ENCODE measurements around the gene CRISPLD2.
"Not testable (repeated sequence)": the region's sequence is repeated elsewhere in the genome, so short reads cannot be mapped to it uniquely, and the experiment has no call there.

The CRISPLD2 gene

DNA sequence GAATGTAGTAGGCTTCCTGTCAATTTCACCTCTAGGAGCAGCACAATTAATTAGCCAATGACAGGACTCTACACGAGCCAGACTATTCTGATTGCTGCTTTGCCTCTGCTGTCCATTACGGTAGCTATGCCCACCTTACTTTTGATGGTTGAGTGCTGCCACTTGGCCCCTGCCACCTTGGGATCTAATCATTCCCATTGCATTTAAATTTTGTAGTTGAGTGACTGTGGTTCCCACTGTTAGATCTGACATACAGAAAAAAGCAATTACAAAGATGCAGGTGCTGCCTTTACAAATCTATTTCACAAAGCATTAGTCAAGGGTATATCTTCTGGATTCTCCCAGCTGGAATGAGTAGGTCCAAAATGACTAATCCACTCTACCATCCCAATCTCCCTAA, 39.9 kb downstream of the CRISPLD2 start:
- intact Hi-C loops (cut with micrococcal nuclease) = no loop called here
- Mint-ChIP-seq H3K27me3 (no peaks in the 10 kb centered on the region), H3K9me3 (peaks cover 19% of the 10 kb centered on the region), H3K27ac (no peak overlapping the region), H3K4me1 (ENCODE audit: low read depth) (peaks cover 10% of the 10 kb centered on the region), H3K4me3 (no peak overlapping the region), H3K36me3 (ENCODE audit: low read depth) (peaks cover 40% of the 10 kb centered on the region)

GRCh38 chr16:84860383-84860782, 40.6 kb downstream of the CRISPLD2 start:
- Mint-ChIP-seq H3K9me3 (peaks cover 19% of the 10 kb centered on the region), H3K27ac (no peak overlapping the region), H3K36me3 (ENCODE audit: low read depth) (peaks cover 34% of the 10 kb centered on the region), H3K4me1 (ENCODE audit: low read depth) (peaks cover 10% of the 10 kb centered on the region), H3K4me3 (no peak overlapping the region), H3K27me3 (no peaks in the 10 kb centered on the region)
- intact Hi-C loops (cut with micrococcal nuclease) = no loop called here

GRCh38 chr16:84861671-84862070, 41.9 kb downstream of the CRISPLD2 start:
- Mint-ChIP-seq H3K36me3 (ENCODE audit: low read depth) (peaks cover 36% of the 10 kb centered on the region), H3K27me3 (no peaks in the 10 kb centered on the region), H3K4me1 (ENCODE audit: low read depth) (peaks cover 10% of the 10 kb centered on the region), H3K9me3 (peaks cover 19% of the 10 kb centered on the region), H3K4me3 (no peak overlapping the region), H3K27ac (no peak overlapping the region)
- intact Hi-C loops (cut with micrococcal nuclease) = no loop called here

DNA sequence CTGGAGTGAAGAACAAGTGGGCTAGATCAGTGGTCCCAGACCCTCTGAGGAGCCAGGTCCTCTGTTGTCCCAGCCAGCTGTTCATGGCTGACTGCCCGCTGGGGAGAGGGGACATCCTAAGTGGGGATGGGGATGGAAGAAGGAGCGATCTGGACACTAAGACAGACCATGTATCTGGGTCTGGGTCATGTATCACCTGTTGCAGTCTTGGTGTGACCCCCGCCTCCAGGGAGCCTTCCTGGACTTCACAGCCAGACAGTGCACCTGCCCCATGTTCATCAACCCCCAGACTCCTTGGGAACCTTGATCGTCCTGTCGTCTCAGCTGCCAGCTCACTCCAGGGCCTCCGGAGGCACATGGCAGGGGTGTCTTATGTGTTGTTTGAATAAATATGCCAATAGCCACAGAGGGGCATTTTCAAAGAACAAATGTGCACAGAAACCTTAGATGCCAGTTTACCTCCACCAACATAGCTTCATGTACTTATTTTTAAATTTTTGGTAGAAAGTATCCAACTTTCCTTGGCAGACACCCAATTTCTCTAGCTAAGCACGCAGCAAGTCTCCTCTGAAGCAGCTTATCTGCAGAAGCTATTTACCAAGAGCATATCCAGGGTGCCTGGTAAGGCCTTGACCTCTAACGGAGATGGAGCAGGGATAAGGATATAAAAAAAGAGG, 43.2 kb downstream of the CRISPLD2 start:
- Mint-ChIP-seq H3K9me3 (peaks cover 19% of the 10 kb centered on the region), H3K4me3 (no peak overlapping the region), H3K27me3 (no peaks in the 10 kb centered on the region), H3K4me1 (ENCODE audit: low read depth) (peaks cover 10% of the 10 kb centered on the region), H3K27ac (no peak overlapping the region), H3K36me3 (ENCODE audit: low read depth) (peaks cover 39% of the 10 kb centered on the region)
- intact Hi-C loops (cut with micrococcal nuclease) = no loop called here

DNA sequence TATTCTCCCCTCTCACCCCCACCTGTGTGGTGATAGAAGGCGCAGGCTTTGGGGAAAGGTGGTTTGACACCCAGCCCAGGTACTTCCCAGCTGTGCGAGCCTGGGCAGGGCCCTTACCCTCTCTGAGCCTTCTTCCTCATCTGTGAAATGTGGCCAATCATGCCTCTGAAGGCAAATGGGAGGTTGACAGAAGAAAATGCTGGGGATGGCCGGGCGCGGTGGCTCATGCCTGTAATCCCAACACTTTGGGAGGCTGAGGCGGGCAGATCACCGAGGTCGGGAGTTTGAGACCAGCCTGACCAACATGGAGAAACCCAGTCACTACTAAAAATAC, 43.7 kb downstream of the CRISPLD2 start:
- Mint-ChIP-seq H3K4me3 (no peak overlapping the region), H3K27ac (no peak overlapping the region), H3K9me3 (peaks cover 19% of the 10 kb centered on the region), H3K36me3 (ENCODE audit: low read depth) (peaks cover 42% of the 10 kb centered on the region), H3K27me3 (no peaks in the 10 kb centered on the region), H3K4me1 (ENCODE audit: low read depth) (peaks cover 10% of the 10 kb centered on the region)
- intact Hi-C loops (cut with micrococcal nuclease) = no loop called here

- Mint-ChIP-seq H3K9me3 (peaks cover 13% of the 10 kb centered on the region), H3K4me1 (ENCODE audit: low read depth) (peaks cover 10% of the 10 kb centered on the region), H3K27me3 (no peaks in the 10 kb centered on the region), H3K36me3 (ENCODE audit: low read depth) (peaks cover 42% of the 10 kb centered on the region), H3K27ac (no peak overlapping the region), H3K4me3 (no peak overlapping the region)
- intact Hi-C loops (cut with micrococcal nuclease) = no loop called here
These were observed 44.7 kb downstream of the CRISPLD2 start for GRCh38 chr16:84864326-84864955.

GRCh38 chr16:84867696-84868095, 47.9 kb downstream of the CRISPLD2 start:
- peaks cover 2% of the 10 kb centered on the region for H3K4me1 Mint-ChIP-seq (ENCODE audit: low read depth)
- no peaks in the 10 kb centered on the region for H3K27me3 Mint-ChIP-seq
- no peak overlapping the region for H3K4me3 Mint-ChIP-seq

DNA sequence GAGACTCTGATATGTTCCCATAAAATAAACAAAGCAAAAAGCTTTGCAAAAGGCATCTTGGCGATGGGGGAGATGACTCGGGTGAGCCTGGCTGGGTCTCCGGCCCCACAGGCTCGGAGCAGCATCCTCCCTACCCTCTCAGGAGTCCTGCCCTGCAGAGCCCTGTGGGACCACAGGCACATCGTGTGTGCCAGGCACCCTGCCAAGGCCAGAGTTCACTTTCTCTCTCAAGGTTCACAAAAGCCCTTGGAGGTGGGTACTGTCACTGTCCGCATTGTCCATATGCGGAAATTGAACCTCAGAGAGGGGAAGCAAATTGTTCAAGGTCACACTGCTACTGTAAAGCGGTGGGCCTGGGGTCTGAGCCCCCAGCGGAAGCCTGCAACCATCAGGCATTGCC, 48.5 kb downstream of the CRISPLD2 start:
- H3K9me3 Mint-ChIP-seq = no peaks in the 10 kb centered on the region
- H3K27me3 Mint-ChIP-seq = no peaks in the 10 kb centered on the region
- intact Hi-C loops (cut with micrococcal nuclease) = no loop called here
- H3K4me1 Mint-ChIP-seq (ENCODE audit: low read depth) = no peaks in the 10 kb centered on the region
- H3K36me3 Mint-ChIP-seq (ENCODE audit: low read depth) = peaks cover 49% of the 10 kb centered on the region
- H3K27ac Mint-ChIP-seq = no peak overlapping the region
- no peak overlapping the region for H3K4me3 Mint-ChIP-seq

More at GRCh38 chr16:84867696-84868095, 47.9 kb downstream of the CRISPLD2 start:
- no peaks in the 10 kb centered on the region for H3K9me3 Mint-ChIP-seq
- H3K27ac Mint-ChIP-seq = no peak overlapping the region
- H3K36me3 Mint-ChIP-seq (ENCODE audit: low read depth) = peaks cover 43% of the 10 kb centered on the region
- intact Hi-C loops (cut with micrococcal nuclease) = no loop called here

DNA sequence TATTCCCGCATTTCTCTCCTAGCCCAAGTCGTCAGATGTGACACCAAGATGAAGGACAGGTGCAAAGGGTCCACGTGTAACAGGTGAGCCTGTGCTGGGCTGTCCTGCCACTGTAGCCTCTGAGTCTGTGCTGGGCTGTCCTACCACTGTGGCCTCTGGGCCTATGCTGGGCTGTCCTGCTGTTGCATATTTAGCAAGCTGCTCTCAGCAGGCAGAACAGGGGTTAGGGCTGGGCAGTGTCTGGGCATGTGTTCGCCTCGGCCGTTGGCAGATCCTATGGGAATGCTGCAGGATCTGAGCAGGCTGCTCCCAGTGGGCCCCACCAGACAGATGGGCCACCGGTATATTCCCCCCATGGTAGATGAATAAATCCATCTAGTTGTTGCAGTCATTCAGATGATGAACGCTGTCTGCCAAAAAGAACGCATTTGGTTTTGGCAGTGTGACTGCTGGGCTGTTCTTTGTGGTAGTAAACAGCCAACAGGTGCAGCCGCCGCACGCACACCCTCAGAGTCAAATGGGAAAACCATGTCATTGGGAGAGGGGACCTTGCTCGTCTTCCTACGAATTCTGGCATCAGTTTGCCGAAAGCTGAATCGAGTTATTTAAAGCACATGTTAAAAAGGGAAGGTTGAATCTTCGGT, 49.2 kb downstream of the CRISPLD2 start:
- intact Hi-C loops (cut with micrococcal nuclease) = no loop called here
- no peaks in the 10 kb centered on the region for H3K4me1 Mint-ChIP-seq (ENCODE audit: low read depth)

GRCh38 chr16:84869473-84869845, 49.7 kb downstream of the CRISPLD2 start:
- Mint-ChIP-seq H3K36me3 (ENCODE audit: low read depth) (peaks cover 59% of the 10 kb centered on the region), H3K27ac (no peak overlapping the region), H3K4me1 (ENCODE audit: low read depth) (no peaks in the 10 kb centered on the region), H3K9me3 (no peaks in the 10 kb centered on the region), H3K4me3 (no peak overlapping the region), H3K27me3 (no peaks in the 10 kb centered on the region)
- intact Hi-C loops (cut with micrococcal nuclease) = no loop called here

More for the DNA sequence above, 49.2 kb downstream of the CRISPLD2 start:
- Mint-ChIP-seq H3K36me3 (ENCODE audit: low read depth) (peaks cover 54% of the 10 kb centered on the region), H3K4me3 (no peak overlapping the region), H3K27me3 (no peaks in the 10 kb centered on the region), H3K9me3 (no peaks in the 10 kb centered on the region), H3K27ac (no peak overlapping the region)

- intact Hi-C loops (cut with micrococcal nuclease); H3K4me3 Mint-ChIP-seq; H3K9me3 Mint-ChIP-seq; H3K4me1 Mint-ChIP-seq (ENCODE audit: low read depth); H3K27me3 Mint-ChIP-seq; H3K27ac Mint-ChIP-seq: not testable (repeated sequence)
- H3K36me3 Mint-ChIP-seq (ENCODE audit: low read depth) = peaks cover 40% of the 10 kb centered on the region
These were observed 53.2 kb downstream of the CRISPLD2 start for GRCh38 chr16:84872971-84873370.

- no peaks in the 10 kb centered on the region for H3K4me1 Mint-ChIP-seq (ENCODE audit: low read depth)
- H3K9me3 Mint-ChIP-seq = no peaks in the 10 kb centered on the region
- H3K27me3 Mint-ChIP-seq = no peaks in the 10 kb centered on the region
- no peak overlapping the region for H3K27ac Mint-ChIP-seq
- no peak overlapping the region for H3K4me3 Mint-ChIP-seq
- intact Hi-C loops (cut with micrococcal nuclease) = no loop called here
- H3K36me3 Mint-ChIP-seq (ENCODE audit: low read depth) = peaks cover 44% of the 10 kb centered on the region
These were observed 54.2 kb downstream of the CRISPLD2 start for GRCh38 chr16:84874004-84874435.

GRCh38 chr16:84874553-84874952, 54.8 kb downstream of the CRISPLD2 start:
- intact Hi-C loops (cut with micrococcal nuclease) = no loop called here
- no peaks in the 10 kb centered on the region for H3K9me3 Mint-ChIP-seq

GRCh38 chr16:84874983-84875382, 55.2 kb downstream of the CRISPLD2 start:
- H3K4me1 Mint-ChIP-seq (ENCODE audit: low read depth) = peaks cover 6% of the 10 kb centered on the region
- H3K36me3 Mint-ChIP-seq (ENCODE audit: low read depth) = peaks cover 44% of the 10 kb centered on the region
- H3K4me3 Mint-ChIP-seq = no peak overlapping the region
- H3K27ac Mint-ChIP-seq = no peak overlapping the region
- intact Hi-C loops (cut with micrococcal nuclease) = no loop called here
- H3K27me3 Mint-ChIP-seq = no peaks in the 10 kb centered on the region
- no peaks in the 10 kb centered on the region for H3K9me3 Mint-ChIP-seq

More at GRCh38 chr16:84874553-84874952, 54.8 kb downstream of the CRISPLD2 start:
- Mint-ChIP-seq H3K4me3 (no peak overlapping the region), H3K36me3 (ENCODE audit: low read depth) (peaks cover 44% of the 10 kb centered on the region), H3K27me3 (no peaks in the 10 kb centered on the region), H3K27ac (no peak overlapping the region), H3K4me1 (ENCODE audit: low read depth) (peaks cover 2% of the 10 kb centered on the region)

All from dendritic cell treated with granulocyte-macrophage colony-stimulating factor and Interleukin-4, amounts not matched to agents 40 ng/mL and 50 ng/mL, for 4 days (primary cell).